Measurements from ENCODE around the gene CACNA1G. TPM values are rescaled to one million over a fixed set of nuclear protein-coding genes. Genes with fewer than 3 reads are reported as not detected.

Gene CACNA1G
- polyA plus RNA-seq, 1 donor from 2014 or later = 10.9 TPM

DNA sequence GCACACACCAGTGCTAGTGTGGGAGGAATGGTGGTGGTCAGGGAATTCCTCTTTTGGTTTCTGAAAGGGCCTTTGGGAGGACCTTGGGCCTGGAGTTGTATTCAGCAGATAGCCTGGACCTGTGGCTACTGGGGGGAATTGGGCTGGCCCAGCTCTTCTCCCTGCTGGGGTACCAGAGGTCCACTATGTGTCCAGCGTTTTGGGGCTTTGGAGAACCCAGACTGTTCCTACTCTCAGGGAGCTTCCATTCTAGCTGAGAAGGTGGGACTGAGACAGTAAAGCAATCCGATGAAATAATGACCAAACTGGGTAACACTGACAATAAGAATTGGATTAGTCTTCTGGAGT lies 25.6 kb upstream of the CACNA1G start:
- Histone ChIP-seq H4K20me1 (ENCODE audit: insufficient read depth) (no peaks in the 10 kb centered on the region), H3K9me2 (ENCODE audit: insufficient read depth, low read length) (no peaks in the 10 kb centered on the region), H3K27ac (ENCODE audit: low read length) (no peak overlapping the region), H3K4me3 (ENCODE audit: low read length) (no peak overlapping the region), H3F3A (ENCODE audit: insufficient read depth, low read length, poor library complexity, severe bottlenecking) (no peaks in the 10 kb centered on the region), H3K9me3 (ENCODE audit: low read length) (no peaks in the 10 kb centered on the region), H3K36me3 (ENCODE audit: insufficient read depth, low read length) (no peaks in the 10 kb centered on the region), H3K9ac (ENCODE audit: low read length) (no peak overlapping the region), H3K27me3 (ENCODE audit: insufficient read depth, low read depth, low read length) (peaks cover 24% of the 10 kb centered on the region), H3K4me2 (ENCODE audit: low read length) (no peak overlapping the region), H3K79me2 (replicated peaks; ENCODE audit: insufficient read depth, low read length) (no peaks in the 10 kb centered on the region), H2AFZ (ENCODE audit: low read depth, low read length) (no peak overlapping the region)
- TF ChIP-seq EP300 (conservative IDR thresholded peaks at IDR 0.05; ENCODE audit: poor library complexity, severe bottlenecking) (no peak), MXI1 (conservative IDR thresholded peaks at IDR 0.05; ENCODE audit: poor library complexity, severe bottlenecking) (no peak), RAD21 (conservative IDR thresholded peaks at IDR 0.05) (no peak), POLR2AphosphoS5 (IDR thresholded peaks at IDR 0.05) (no peak), SMC3 (conservative IDR thresholded peaks at IDR 0.05; ENCODE audit: poor library complexity) (no peak), EZH2 (IDR thresholded peaks at IDR 0.05; ENCODE audit: borderline replicate concordance, insufficient read depth, low read length, poor library complexity, severe bottlenecking) (no peak), TAF1 (IDR thresholded peaks at IDR 0.05; ENCODE audit: low read depth) (no peak)
- TF ChIP-seq, protein P1, sequence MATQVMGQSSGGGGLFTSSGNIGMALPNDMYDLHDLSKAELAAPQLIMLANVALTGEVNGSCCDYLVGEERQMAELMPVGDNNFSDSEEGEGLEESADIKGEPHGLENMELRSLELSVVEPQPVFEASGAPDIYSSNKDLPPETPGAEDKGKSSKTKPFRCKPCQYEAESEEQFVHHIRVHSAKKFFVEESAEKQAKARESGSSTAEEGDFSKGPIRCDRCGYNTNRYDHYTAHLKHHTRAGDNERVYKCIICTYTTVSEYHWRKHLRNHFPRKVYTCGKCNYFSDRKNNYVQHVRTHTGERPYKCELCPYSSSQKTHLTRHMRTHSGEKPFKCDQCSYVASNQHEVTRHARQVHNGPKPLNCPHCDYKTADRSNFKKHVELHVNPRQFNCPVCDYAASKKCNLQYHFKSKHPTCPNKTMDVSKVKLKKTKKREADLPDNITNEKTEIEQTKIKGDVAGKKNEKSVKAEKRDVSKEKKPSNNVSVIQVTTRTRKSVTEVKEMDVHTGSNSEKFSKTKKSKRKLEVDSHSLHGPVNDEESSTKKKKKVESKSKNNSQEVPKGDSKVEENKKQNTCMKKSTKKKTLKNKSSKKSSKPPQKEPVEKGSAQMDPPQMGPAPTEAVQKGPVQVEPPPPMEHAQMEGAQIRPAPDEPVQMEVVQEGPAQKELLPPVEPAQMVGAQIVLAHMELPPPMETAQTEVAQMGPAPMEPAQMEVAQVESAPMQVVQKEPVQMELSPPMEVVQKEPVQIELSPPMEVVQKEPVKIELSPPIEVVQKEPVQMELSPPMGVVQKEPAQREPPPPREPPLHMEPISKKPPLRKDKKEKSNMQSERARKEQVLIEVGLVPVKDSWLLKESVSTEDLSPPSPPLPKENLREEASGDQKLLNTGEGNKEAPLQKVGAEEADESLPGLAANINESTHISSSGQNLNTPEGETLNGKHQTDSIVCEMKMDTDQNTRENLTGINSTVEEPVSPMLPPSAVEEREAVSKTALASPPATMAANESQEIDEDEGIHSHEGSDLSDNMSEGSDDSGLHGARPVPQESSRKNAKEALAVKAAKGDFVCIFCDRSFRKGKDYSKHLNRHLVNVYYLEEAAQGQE (IDR thresholded peaks at IDR 0.05; ENCODE audit: borderline replicate concordance) = no peak
- TF ChIP-seq, protein P2, sequence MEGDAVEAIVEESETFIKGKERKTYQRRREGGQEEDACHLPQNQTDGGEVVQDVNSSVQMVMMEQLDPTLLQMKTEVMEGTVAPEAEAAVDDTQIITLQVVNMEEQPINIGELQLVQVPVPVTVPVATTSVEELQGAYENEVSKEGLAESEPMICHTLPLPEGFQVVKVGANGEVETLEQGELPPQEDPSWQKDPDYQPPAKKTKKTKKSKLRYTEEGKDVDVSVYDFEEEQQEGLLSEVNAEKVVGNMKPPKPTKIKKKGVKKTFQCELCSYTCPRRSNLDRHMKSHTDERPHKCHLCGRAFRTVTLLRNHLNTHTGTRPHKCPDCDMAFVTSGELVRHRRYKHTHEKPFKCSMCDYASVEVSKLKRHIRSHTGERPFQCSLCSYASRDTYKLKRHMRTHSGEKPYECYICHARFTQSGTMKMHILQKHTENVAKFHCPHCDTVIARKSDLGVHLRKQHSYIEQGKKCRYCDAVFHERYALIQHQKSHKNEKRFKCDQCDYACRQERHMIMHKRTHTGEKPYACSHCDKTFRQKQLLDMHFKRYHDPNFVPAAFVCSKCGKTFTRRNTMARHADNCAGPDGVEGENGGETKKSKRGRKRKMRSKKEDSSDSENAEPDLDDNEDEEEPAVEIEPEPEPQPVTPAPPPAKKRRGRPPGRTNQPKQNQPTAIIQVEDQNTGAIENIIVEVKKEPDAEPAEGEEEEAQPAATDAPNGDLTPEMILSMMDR (IDR thresholded peaks at IDR 0.05; ENCODE audit: poor library complexity, severe bottlenecking) = no peak

DNA sequence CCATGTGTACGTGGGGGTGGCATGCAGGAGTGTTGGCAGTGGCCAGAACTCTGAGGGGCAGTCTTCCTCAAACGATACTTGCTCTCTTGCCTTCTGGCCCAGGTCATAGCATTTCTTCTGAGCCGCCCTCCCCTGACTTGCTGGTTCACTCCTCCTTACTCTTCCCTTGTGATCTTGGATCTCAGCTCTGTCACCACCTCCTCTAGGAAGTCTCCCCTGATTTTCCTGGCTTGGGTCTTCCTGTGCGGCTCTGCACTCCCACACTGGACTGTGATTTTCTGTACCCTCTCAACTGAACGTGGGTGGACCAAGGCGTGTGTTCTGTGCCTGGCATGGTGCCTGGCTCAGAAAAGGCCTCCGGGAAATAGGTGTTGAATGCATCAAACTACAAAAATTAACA lies 25.1 kb upstream of the CACNA1G start:
- Histone ChIP-seq H3F3A (ENCODE audit: insufficient read depth, low read length, poor library complexity, severe bottlenecking) (no peaks in the 10 kb centered on the region), H3K9me3 (ENCODE audit: low read length) (no peaks in the 10 kb centered on the region), H3K36me3 (ENCODE audit: insufficient read depth, low read length) (no peaks in the 10 kb centered on the region), H2AFZ (ENCODE audit: low read depth, low read length) (no peak overlapping the region), H3K79me2 (replicated peaks; ENCODE audit: insufficient read depth, low read length) (no peaks in the 10 kb centered on the region), H4K20me1 (ENCODE audit: insufficient read depth) (no peaks in the 10 kb centered on the region), H3K9me2 (ENCODE audit: insufficient read depth, low read length) (no peaks in the 10 kb centered on the region), H3K4me3 (ENCODE audit: low read length) (no peak overlapping the region), H3K27me3 (ENCODE audit: insufficient read depth, low read depth, low read length) (peaks cover 24% of the 10 kb centered on the region), H3K4me2 (ENCODE audit: low read length) (no peak overlapping the region), H3K9ac (ENCODE audit: low read length) (no peak overlapping the region), H3K27ac (ENCODE audit: low read length) (no peak overlapping the region)
- TF ChIP-seq MXI1 (conservative IDR thresholded peaks at IDR 0.05; ENCODE audit: poor library complexity, severe bottlenecking) (no peak), EP300 (conservative IDR thresholded peaks at IDR 0.05; ENCODE audit: poor library complexity, severe bottlenecking) (no peak), EZH2 (IDR thresholded peaks at IDR 0.05; ENCODE audit: borderline replicate concordance, insufficient read depth, low read length, poor library complexity, severe bottlenecking) (no peak)
- TF ChIP-seq, protein P1 (IDR thresholded peaks at IDR 0.05; ENCODE audit: borderline replicate concordance) = no peak
- TF ChIP-seq, protein P2 (IDR thresholded peaks at IDR 0.05; ENCODE audit: poor library complexity, severe bottlenecking) = no peak

Measured in neural cell (in vitro differentiated cells).